SW 1271 (cell line): ENCODE measurements around the gene IER2.
"Not testable (repeated sequence)": the region's sequence is repeated elsewhere in the genome, so short reads cannot be mapped to it uniquely, and the experiment has no call there.

Experiments
- DNase-seq, 2 experiments: peaks; one replicate each; lab custom pipeline; 2025; lab: John Stamatoyannopoulos, UW

The IER2 gene

GRCh38 chr19:13138171-13138915 lies 11.9 kb upstream of the IER2 start:
- DNase-seq, result no peak

- DNase-seq, result no peak
These were observed 11.4 kb upstream of the IER2 start for GRCh38 chr19:13138916-13139198.

GRCh38 chr19:13139633-13140311 lies 10.4 kb upstream of the IER2 start:
- DNase-seq, result no peak

GRCh38 chr19:13146763-13147563 lies 3.2 kb upstream of the IER2 start:
- DNase-seq, result no peak

- not testable (repeated sequence) for DNase-seq
These were observed 1.0 kb upstream of the IER2 start for GRCh38 chr19:13149173-13149627.

- peak; percentile 36 to 42 for DNase-seq
These were observed 504 bp upstream of the IER2 start for GRCh38 chr19:13149628-13150186.

- no peak for DNase-seq
These were observed 857 bp downstream of the IER2 start for GRCh38 chr19:13150931-13151604.

- DNase-seq, result peak; percentile 95 to 97
These were observed 1.6 kb downstream of the IER2 start for GRCh38 chr19:13151605-13152355.

GRCh38 chr19:13152356-13152973 lies 2.3 kb downstream of the IER2 start:
- no peak for DNase-seq

- DNase-seq, result peak; percentile 73 to 93
These were observed 2.9 kb downstream of the IER2 start for GRCh38 chr19:13152974-13153568.

- DNase-seq, result no peak
These were observed 3.5 kb downstream of the IER2 start for GRCh38 chr19:13153569-13154240.

GRCh38 chr19:13154241-13154778 lies 4.1 kb downstream of the IER2 start:
- DNase-seq, result peak; percentile 47 to 65

- peak; percentile 39 to 76 for DNase-seq
These were observed 4.8 kb downstream of the IER2 start for GRCh38 chr19:13154911-13155471.

GRCh38 chr19:13155472-13156359 lies 5.5 kb downstream of the IER2 start:
- DNase-seq, result peak; percentile 41 to 76

GRCh38 chr19:13159713-13160112 lies 9.5 kb downstream of the IER2 start:
- no peak for DNase-seq

GRCh38 chr19:13160557-13160956 lies 10.3 kb downstream of the IER2 start:
- DNase-seq, result peak in 1 of 2 experiments; percentile 16

- peak; percentile 95 to 97 for DNase-seq
These were observed 12.8 kb downstream of the IER2 start for GRCh38 chr19:13162724-13163608.
